HG02763 (cell line): ENCODE data around the gene ROBO3.

Source experiments
- ATAC-seq: cut with Tn5 transposase; IDR thresholded peaks from one replicate; pipeline ENCODE4 v1.9.1; 2021; ENCODE audit warnings: mild to moderate bottlenecking, moderate library complexity; ENCODE audit not compliant: unreplicated experiment

ROBO3 gene

DNA sequence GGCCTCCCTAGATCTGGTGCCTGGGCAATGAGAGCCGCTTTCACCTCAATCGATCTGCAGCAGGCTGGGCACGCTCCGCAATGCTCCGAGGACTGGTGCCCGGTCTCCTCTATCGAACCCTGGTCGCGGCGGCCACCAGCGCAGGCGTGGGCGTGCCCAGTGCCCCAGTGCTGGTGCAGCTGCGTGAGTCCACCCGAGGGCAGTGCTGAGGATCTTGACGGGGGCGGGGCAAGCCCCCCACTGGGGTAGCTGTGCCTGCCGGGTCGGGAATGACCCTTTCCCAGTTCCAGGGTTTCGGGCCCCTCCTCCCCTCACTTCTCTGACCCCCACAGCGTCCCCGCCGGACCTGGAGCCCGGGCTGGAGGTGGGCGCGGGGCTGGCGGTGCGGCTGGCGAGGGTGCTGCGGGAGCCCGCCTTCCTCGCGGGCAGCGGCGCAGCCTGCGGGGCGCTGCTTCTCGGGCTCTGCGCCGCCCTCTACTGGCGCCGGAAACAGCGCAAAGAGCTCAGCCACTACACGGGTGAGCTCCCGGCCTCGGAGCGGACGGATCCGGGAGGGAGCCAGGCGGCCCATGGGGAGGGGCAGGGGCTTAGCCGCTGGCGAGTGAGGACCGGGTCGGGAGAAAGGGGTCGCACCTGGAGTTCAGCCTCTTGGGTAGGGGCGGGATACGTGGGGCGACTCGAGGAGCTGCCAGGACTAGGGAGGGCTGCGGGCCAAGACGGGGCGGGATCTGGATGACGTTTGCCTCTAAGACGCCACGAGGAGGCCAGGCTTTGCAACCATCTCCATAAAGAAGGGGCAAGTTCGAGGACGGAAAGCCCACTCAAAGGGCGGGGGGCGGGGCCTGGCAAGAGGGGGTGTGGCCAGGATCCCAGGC, 10.9 kb downstream of the ROBO3 start:
- ATAC-seq: peak; percentile 90

DNA sequence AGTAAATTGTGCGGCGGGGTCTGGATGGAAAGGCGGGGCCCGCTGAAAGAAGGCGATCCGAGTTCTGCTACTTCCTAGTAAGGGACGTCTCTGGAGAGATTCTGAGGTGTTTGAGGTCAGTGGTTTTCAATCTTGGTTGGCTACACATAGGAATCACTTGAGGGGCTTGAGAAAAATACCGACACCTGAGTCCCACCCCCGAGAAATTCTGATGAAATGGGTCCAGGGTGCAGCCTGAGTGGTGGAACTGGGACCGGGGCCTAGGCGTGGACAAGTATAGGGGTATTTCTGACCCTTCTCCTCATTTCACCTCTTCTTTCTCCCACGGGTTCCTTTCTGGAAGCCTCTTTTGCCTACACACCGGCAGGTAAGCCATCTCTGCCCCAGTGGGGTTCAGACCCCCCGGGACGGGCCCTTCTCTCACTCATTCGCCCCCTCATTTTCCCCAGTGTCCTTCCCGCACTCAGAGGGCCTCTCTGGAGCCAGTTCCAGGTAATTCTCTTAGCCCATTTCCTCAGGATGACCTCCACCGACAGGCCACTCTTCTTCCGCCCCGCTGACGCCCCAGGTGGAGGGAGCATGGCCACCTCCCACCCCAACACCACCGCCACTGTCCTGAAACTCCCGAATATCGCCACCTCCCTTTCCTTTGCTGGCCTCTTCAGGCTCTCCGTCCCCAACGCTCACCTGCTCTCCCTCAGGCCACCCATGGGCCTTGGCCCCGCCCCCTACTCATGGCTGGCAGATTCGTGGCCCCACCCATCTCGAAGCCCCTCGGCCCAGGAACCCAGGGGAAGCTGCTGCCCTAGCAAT, 11.8 kb downstream of the ROBO3 start:
- ATAC-seq: no peak

DNA sequence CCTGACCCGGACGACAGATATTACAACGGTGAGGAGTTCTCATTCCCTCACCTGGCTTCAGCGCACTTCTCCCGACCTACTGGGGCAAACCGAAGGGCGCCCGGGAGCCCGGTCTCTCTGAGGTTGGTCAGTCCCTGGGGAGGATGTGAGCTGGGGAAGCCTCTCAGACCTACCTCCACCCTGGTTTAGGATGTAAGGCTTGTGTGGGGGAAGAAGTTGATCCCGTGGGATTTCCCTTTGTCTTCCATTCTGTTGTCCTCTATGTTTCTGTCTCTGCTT, 12.3 kb downstream of the ROBO3 start:
- no peak for ATAC-seq

DNA sequence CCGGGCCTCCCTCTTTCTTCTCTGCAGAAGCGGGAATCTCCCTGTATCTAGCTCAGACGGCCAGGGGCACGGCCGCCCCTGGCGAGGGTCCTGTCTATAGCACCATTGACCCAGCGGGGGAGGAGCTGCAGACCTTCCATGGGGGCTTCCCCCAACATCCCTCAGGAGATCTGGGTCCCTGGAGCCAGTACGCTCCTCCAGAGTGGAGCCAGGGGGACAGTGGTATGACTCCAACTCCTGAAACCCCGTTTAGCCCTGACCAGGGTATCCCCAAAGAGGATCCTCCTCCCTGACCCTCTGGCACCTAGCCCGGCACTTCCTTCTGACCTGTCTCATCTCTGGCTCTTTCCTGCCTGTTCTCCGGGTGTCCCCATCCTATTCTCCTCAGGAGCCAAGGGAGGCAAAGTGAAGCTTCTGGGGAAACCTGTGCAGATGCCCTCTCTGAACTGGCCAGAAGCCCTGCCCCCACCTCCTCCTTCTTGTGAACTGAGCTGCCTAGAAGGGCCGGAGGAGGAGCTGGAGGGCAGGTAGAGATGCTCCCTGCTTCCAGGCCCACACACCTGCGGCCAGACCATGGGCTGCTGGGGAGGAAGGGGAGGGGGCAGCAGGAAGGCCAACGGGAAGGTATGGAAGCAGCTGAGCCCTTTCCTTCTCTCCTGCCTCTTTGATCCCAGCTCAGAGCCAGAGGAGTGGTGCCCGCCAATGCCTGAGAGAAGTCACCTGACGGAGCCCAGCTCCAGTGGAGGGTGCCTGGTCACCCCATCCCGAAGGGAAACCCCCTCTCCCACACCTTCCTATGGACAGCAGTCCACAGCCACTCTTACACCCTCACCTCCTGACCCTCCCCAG, 12.9 kb downstream of the ROBO3 start:
- ATAC-seq: no peak

DNA sequence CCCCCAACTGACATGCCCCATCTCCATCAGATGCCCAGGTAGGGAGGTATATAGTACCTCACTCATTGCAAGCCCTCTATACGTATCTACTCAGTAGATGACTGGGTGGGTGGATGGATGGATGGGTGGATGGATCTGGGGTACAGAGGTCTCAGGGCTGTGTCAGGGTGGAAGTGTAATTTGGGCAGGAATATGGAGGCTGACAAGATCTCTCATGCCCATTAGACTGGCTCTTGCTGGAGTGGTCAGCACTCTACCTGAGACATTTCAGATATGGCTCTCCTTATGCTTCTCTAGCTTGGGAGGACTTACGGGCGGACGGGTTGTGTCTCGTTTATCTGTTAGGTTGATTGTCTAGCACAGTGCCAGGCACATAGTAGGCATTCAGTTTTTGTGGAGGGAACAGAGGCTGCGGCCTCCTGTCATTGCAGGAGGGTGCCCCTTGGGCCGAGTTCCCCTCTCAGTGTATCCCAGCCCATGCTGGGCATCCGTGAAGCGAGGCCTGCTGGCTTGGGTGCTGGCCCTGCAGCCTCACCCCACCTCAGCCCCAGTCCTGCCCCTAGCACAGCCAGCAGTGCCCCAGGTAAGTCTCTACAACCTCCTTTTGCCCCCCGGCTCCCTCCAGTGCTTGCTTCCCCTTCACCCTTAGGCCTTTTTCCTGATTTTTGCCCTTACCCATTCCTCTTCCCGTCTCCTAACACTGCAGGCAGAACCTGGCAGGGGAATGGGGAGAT, 13.7 kb downstream of the ROBO3 start:
- ATAC-seq: no peak

DNA sequence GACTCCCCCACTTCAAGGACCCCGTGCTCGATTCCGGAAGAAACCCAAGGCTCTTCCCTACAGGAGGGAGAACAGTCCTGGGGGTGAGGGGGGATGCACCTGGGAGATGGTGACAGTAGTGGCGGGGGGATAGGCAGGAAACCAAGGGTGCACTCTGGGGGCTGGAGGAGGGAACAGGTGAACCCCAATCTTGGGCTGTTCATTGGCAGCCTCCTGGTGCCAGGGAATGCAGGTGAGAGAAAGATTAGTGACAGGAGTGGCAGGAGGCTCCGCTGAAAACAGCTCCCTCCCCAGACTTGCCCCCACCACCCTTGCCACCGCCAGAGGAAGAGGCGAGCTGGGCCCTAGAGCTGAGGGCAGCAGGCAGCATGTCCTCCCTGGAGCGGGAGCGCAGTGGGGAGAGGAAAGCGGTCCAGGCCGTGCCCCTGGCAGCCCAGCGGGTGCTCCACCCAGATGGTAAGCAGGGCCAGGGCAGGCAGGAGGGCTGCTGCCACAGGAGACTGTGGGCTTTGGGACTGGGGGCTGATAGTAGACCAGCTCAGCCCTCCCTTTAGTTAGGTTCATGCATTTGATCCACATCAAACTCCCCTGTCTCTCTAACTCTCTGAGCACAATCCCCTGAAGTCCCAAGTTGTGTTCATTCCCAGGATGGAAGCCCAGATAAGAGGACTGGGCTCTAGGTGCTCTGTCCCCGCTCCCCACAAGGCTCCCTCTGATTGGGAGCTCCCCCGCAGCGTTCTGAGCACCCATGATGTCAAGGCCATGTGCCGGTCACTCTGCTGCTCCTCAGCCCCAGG, 14.5 kb downstream of the ROBO3 start:
- no peak for ATAC-seq

DNA sequence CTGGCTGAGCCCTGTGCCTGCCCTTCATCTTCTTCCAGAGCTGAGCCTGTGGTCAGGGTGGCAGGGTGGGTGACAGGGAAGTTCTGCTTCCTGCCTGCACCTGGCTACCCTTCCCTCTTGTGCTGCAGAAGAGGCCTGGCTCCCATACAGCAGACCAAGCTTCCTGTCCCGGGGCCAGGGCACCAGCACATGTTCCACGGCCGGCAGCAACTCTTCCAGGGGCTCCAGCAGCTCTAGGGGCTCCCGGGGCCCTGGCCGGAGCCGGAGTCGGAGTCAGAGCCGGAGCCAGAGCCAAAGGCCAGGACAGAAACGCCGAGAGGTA, 15.0 kb downstream of the ROBO3 start:
- ATAC-seq: no peak

DNA sequence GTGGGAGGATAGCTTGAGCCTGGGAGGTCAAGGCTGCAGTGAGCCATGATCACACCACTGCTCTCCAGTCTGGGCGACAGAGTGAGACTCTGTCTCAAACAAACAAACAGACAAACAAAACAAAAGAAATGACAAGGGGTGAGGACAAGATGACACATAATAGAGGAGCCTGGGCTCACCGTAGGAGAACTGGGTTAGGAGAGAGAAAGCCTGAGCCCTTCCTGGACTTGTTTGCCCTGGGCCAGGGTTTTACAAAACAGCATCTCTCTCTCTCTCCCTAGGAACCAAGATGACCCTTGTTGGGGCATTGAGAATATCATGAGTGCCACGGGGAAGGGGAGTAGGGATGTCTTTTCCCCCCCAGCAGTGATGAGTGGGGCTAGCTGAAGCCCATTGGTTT, 15.7 kb downstream of the ROBO3 start:
- ATAC-seq: no peak

DNA sequence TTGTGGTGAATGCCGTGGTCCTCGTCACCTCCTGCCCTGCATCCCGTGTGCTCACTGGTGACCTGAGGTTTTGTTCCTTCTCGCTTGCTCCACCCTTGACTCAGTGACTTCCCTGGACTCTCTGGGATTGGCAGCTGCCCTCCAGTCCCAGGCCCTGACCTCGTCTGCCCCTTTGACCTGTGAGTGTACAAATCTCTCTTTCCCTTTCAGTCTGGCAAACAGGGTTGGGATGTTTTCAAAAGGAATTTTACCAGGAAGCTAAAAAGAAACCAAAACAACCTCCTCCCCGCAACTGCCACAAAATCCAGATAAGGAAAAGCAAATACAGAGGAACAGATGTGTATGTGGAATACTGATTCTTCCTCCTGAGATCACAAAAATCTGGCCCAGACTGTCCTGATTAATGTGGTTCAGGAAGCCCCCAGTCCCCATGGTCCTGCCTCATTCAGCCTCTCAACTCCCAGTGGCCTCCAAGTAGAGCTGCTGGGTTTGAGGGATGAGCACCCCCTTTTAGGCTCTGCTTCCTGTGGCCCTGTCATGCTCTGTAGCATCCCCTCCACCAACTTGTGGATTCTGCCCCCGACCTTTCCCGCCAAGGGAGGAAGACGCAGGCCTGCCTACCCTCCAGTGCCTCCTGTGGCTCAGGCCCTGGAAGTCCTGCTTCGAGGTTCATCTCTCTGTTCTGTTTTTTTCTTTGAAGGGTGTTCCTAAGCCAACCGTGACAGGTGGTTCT, 17.3 kb downstream of the ROBO3 start:
- ATAC-seq: no peak

DNA sequence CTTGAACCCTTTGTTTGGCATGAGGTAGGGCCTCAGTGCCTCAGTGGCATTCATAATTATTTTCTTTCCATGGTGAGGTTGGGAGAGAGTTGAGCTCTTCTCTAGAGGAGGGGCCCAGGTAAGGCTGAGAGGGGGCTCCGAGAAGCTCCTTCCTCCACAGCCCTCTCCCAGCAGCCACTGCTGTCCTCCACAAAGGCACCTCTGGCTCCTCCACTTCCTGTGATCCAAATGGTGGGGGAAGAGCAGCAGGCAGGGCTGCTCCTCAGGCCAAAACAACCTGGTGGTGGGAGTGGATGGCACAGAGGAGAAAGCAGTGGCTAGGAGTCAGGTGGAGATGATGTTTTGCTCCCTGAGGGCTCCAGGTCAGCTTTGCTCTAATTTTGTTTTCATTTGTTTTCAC, 19.1 kb downstream of the ROBO3 start:
- ATAC-seq: no peak

DNA sequence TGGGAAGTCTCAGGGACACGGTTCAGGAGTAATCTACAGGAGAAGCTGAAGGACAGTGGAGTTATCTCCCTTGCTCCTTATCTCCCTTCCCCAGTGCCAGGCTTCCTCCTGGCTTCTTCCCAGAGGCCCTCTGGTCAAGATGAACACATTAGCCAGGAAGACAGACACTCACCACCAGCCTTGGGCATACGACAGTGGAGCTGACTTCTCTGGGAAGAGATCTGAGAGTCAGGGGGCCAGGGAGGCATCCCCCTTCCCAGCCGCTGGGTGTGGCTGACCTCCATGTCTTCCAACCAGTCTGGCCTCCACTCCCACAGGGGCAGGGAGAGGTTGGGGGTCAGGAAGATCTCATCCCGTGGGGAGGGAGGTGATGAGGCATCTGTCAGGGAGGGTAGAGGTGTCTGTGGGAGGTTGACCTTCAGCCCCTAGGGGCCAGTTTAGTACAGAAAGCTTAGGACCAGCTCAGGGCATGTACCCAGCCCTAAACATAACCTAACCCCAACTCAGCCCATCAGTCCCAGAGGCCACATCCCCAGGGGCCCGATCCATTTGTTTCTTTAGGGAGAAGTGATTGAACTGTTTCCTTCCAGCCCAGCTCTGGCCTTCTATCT, 19.7 kb downstream of the ROBO3 start:
- ATAC-seq: no peak

DNA sequence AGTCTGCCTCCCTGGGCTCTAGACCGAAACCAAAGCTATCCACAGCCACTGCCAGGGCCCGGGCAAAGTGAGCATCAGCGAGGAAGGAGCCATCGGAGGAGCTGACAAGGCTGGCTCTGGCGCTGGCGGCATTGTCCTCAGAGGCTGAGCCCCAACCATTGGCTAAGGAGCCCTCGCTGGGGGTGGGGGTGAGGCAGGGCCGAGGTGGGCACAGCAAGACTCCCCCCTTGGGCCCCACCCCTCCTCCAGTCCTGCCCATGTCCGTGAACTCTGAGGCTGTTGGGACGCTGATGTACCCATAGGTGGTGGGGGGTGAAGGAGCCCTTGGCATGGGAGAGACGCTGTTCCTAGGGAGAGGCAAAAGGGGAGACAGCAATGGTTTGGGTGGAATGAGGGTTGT, 21.2 kb downstream of the ROBO3 start:
- no peak for ATAC-seq

DNA sequence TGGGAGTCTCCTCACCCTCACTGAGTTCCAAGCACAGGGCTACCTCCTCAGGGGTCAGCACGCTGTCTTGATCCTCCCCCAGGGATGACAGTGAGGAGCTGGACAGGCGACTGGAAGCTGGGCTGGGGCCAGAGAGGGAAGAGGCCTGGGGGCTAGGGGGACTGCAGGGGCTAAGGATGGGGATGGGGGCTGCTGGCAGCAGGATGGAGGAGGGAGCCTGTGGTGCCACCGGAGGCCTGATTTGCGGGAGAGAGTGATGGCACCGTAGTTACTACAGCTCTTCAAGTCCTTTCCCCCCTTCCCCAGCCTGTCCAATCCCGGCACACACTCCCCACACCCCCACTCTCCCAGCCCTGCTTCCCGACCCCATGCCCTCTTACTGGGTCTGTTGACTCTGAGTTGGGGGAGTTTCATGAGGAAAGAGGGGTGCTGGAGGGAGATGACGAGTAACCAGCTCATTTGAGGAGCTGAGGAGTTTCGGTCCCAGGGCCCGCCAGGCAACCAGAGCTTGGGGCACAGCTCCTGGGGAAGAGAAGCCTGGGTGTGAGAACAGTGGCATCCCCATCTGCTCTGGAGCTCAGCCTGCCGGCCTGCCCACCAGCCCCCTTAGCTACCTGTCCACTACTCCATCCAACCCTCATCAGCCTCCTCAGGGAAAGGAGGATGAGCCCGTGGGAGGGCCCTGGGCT, 21.9 kb downstream of the ROBO3 start:
- no peak for ATAC-seq

DNA sequence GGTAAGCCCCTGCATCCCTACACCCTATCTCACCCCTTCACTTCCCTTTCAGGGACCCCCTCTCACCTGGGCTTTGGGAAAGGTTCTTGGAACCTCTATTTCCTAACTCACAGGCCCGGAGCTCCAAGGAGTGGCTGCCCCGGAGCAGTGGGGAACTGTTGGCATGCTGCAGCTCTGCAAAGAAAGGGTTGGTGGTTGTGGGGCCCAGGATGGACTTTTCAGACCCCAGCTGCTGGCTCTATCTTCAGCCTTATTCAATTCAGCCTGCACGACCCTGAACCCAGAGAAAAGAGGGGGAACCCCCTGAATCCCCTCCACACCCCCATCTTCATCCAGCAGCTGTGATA, 22.4 kb downstream of the ROBO3 start:
- no peak for ATAC-seq

DNA sequence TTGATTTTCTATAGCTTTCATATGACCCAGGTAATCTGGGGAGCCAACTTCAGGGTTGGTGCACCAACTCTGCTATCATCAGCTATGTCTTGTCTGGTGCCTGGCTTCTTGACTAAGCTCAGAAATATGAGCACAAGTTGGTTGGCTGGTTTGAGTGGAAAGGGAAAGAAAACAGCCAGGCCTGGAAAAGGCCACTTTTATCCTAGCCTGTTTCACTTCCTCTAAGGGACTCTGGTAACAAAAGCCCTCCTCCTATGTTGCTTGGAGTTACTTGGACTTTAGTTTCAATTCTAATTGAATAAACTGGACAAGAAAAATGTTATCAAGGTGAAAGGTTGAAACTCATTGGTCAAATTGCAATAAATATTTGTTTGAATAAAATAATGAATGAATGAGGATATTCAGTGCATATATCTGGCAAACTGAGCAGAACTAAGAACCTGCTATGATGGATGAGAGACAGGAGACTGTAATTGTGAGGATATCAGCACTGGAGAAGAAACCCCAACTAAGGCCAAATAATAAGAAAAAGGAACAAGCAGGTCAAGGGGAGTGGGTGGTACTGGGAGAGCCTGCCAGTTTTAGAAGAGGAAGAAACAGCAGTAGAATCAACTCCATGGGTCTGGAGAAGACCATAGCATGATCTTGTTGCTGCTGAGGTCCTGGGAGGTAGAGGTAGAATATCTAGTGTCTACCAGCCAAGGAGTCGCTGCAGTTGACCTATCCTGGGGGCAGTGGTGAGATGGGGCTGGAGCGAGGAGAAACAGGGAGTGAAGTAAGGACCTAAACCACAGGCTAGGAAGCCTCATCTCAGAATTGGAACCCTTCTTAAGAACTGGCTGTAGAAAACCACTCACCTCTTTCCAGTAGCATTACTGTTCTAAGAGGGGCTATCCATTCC, 24.2 kb downstream of the ROBO3 start:
- ATAC-seq: no peak

DNA sequence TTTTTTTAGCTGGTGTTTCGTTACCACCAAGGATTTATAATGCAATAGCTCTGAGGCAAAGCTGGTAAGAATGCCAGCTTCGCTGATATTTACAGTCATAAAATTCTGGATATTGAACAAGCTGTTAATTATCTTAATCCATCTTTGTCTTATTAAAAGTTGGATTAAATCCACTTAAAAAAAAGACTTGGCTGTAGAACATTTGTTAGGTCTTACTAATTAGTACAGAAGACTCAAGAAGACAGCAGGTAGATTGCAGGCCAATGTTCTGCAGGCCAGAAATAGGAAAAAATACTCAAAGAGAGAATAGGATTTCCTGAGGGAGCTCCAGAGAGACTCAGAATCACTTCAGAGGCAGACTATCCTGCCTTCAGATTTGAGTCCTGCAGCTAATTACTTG, 24.9 kb downstream of the ROBO3 start:
- ATAC-seq: no peak

DNA sequence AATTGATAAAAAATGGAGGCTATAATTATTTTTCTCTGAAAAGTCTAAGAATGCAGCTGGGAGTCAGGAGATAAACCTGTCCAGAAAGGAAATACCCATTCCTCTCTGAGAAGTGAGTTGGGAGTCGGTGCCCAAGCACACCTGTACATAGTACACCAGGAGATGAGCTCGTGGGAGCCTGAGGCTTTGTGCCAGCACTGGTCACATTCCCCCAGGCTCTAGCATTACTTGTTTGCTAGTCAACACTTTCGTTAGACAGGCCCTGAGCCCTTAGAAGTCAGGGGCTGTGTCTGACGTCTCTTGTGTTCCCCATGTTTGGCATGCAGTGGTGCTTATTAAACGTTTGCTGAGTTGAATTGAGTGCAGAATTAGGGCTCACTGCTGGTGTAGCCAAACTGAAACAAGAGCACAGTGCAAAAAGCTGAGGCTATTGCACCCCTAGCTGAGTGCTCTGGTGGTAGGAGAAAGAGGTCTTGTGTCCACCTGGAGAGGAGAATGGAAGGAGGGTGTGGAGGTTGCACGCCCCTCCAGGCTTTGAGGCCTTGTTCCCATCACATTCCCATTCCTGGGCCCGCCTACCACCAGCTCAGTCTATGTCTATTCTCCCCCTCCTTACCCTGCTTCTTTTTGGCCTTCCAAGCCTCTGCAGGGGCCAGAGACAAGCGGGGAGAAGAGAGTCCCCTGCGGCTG, 25.6 kb downstream of the ROBO3 start:
- no peak for ATAC-seq
